OCI-LY1 (cell line): ENCODE results near the gene GSG1L.

ENCODE experiments used
- EZH2 ChIP-seq: fragments of 200-600 bp; sonication (generic), shearing (Covaris generic); IDR thresholded peaks from 2 replicates; pipeline ENCODE4 v1.8.0; 2017; ENCODE audit warnings: borderline replicate concordance, mixed run types, mild to moderate bottlenecking, antibody characterized with exemption, low read length, moderate library complexity, mixed read lengths
- TF ChIP-seq, protein P1 (sequence below): fragments of 200-600 bp; sonication (generic), shearing (Covaris generic); IDR thresholded peaks from 2 replicates; pipeline ENCODE4 v1.5.1; 2017; ENCODE audit warnings: mild to moderate bottlenecking, antibody characterized with exemption, low read length, moderate library complexity, mixed read lengths

GRCh38 chr16:28110977-28111376, 47.5 kb upstream of the GSG1L start:
- no peak for TF ChIP-seq EZH2
- TF ChIP-seq, protein P1, sequence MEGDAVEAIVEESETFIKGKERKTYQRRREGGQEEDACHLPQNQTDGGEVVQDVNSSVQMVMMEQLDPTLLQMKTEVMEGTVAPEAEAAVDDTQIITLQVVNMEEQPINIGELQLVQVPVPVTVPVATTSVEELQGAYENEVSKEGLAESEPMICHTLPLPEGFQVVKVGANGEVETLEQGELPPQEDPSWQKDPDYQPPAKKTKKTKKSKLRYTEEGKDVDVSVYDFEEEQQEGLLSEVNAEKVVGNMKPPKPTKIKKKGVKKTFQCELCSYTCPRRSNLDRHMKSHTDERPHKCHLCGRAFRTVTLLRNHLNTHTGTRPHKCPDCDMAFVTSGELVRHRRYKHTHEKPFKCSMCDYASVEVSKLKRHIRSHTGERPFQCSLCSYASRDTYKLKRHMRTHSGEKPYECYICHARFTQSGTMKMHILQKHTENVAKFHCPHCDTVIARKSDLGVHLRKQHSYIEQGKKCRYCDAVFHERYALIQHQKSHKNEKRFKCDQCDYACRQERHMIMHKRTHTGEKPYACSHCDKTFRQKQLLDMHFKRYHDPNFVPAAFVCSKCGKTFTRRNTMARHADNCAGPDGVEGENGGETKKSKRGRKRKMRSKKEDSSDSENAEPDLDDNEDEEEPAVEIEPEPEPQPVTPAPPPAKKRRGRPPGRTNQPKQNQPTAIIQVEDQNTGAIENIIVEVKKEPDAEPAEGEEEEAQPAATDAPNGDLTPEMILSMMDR: no peak
